HEK293T (cell line): Measurements from ENCODE around the gene TAF11.

Source experiments
- CTCF ChIA-PET: fragments of 350-600 bp; formaldehyde crosslinking; extraction: SDS; loops from one replicate; lab custom pipeline; 2021; ENCODE audit warnings: antibody characterized with exemption, inconsistent platforms; lab: Yijun Ruan, JAX
- POLR2A ChIA-PET: fragments of 350-600 bp; formaldehyde crosslinking; extraction: SDS; loops from one replicate; lab custom pipeline; 2020; ENCODE audit warnings: antibody characterized with exemption, inconsistent platforms; lab: Yijun Ruan, JAX
- DNase-seq: peaks from one replicate; pipeline ENCODE4 v3.0.0; 2012; ENCODE audit warnings: mixed read lengths; ENCODE audit errors: extremely low spot score
- ARNT ChIP-seq: fragments of 450-650 bp; IDR thresholded peaks from 2 replicates; pipeline ENCODE4 v1.6.1; 2017; ENCODE audit warnings: mild to moderate bottlenecking
- BHLHE40 ChIP-seq: fragments of 450-650 bp; IDR thresholded peaks from 2 replicates; pipeline ENCODE4 v1.6.1; 2016; ENCODE audit warnings: mild to moderate bottlenecking, moderate library complexity, borderline replicate concordance
- CTBP1 ChIP-seq: fragments of 450-650 bp; IDR thresholded peaks from 2 replicates; pipeline ENCODE4 v1.6.1; 2016; ENCODE audit warnings: borderline replicate concordance
- ELF4 ChIP-seq: fragments of 450-650 bp; IDR thresholded peaks from 2 replicates; pipeline ENCODE4 v1.6.1; 2017; ENCODE audit warnings: antibody characterized with exemption
- FOXA1 ChIP-seq: fragments of 450-650 bp; IDR thresholded peaks from 2 replicates; pipeline ENCODE4 v1.6.1; 2016; ENCODE audit warnings: mild to moderate bottlenecking
- FOXK2 ChIP-seq: fragments of 450-650 bp; IDR thresholded peaks from 2 replicates; pipeline ENCODE4 v1.6.1; 2016; ENCODE audit warnings: mild to moderate bottlenecking
- FOXM1 ChIP-seq: fragments of 450-650 bp; IDR thresholded peaks from 2 replicates; pipeline ENCODE4 v1.6.1; 2017; ENCODE audit warnings: mild to moderate bottlenecking, borderline replicate concordance
- HDGF ChIP-seq: fragments of 450-650 bp; IDR thresholded peaks from 2 replicates; pipeline ENCODE4 v1.6.1; 2017; ENCODE audit warnings: antibody characterized with exemption, borderline replicate concordance
- L3MBTL2 ChIP-seq: fragments of 450-650 bp; conservative IDR thresholded peaks from 2 replicates; pipeline ENCODE4 v1.6.1; 2016; ENCODE audit warnings: mild to moderate bottlenecking
- LEF1 ChIP-seq: fragments of 450-650 bp; IDR thresholded peaks from 2 replicates; pipeline ENCODE4 v1.6.1; 2017; ENCODE audit warnings: mild to moderate bottlenecking, borderline replicate concordance
- NFRKB ChIP-seq: fragments of 450-650 bp; IDR thresholded peaks from 2 replicates; pipeline ENCODE4 v1.6.1; 2016; ENCODE audit warnings: mild to moderate bottlenecking, moderate library complexity
- PKNOX1 ChIP-seq: fragments of 450-650 bp; IDR thresholded peaks from 2 replicates; pipeline ENCODE4 v1.6.1; 2016
- SP1 ChIP-seq: fragments of 450-650 bp; IDR thresholded peaks from 2 replicates; pipeline ENCODE4 v1.6.1; 2017
- SUZ12 ChIP-seq: fragments of 450-650 bp; IDR thresholded peaks from 2 replicates; pipeline ENCODE4 v1.6.1; 2016; ENCODE audit warnings: mild to moderate bottlenecking
- TARDBP ChIP-seq: fragments of 450-650 bp; IDR thresholded peaks from 2 replicates; pipeline ENCODE4 v1.6.1; 2016
- ZNF384 ChIP-seq: fragments of 450-650 bp; IDR thresholded peaks from 2 replicates; pipeline ENCODE4 v1.6.1; 2016

The TAF11 gene

DNA sequence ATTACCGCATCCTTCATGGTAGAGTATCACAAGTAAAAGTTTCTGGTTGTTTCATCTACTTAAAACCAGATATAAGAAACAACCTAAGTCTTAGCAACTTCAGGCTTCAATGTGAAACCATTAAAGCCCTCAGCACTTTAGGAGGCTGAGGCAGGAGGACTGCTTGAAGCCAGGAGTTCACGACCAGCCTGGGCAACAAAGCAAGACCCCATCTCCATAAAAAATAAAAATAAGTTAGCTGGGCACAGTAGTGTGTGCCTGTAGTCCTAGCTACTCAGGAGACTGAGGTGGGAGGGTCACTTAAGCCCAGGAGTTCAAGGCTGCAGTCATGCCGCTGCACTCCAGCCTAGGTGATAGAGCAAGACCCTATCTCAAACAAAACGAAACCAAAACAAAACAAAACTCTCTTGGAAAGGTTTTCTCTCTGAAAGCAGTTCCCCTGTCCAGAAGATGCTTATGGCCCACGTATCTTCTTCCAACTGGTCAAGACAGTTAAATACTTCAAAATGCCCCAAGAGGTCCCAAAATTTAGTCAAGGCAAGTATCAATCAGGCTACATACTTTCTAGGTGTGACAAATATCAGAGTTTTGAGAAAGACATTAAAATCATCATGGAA lies 9.9 kb downstream of the TAF11 start:
- POLR2A ChIA-PET: interaction anchor here (3.3 kb wide), 1 partner anchor 10 kb away, joined by 17 read pairs; the partner anchor contains the start of gene TAF11

GRCh38 chr6:34877259-34877658 lies 10.6 kb downstream of the TAF11 start:
- no peak for DNase-seq
- ChIA-PET POLR2A (interaction anchor here (3.3 kb wide), 1 partner anchor 11 kb away, joined by 17 read pairs; the partner anchor contains the start of gene TAF11), CTCF (no interaction called here)
- TF ChIP-seq TARDBP: no peak
- no peak for TF ChIP-seq SP1
- no peak for TF ChIP-seq FOXM1
- TF ChIP-seq PKNOX1: no peak
- no peak for TF ChIP-seq NFRKB
- no peak for TF ChIP-seq SUZ12
- no peak for TF ChIP-seq ELF4
- TF ChIP-seq FOXK2: no peak
- TF ChIP-seq ZNF384: no peak
- no peak for TF ChIP-seq FOXA1
- no peak for TF ChIP-seq L3MBTL2
- no peak for TF ChIP-seq CTBP1
- TF ChIP-seq ARNT: no peak
- TF ChIP-seq LEF1: no peak
- TF ChIP-seq HDGF: no peak
- TF ChIP-seq BHLHE40: no peak

More for the DNA sequence above, 9.9 kb downstream of the TAF11 start:
- DNase-seq: no peak
- CTCF ChIA-PET: no interaction called here
- TF ChIP-seq CTBP1 (no peak), HDGF (no peak), ELF4 (no peak), BHLHE40 (no peak), LEF1 (no peak), SP1 (no peak), NFRKB (no peak), SUZ12 (no peak), PKNOX1 (no peak), TARDBP (no peak), FOXM1 (no peak)

- TF ChIP-seq PKNOX1: peak; percentile 13; the same call in 1 of the 2 replicates
- no peak for TF ChIP-seq NFRKB
- TF ChIP-seq L3MBTL2: no peak
- TF ChIP-seq TARDBP: no peak
- no peak for TF ChIP-seq FOXM1
- TF ChIP-seq CTBP1: no peak
- no peak for TF ChIP-seq HDGF
- TF ChIP-seq LEF1: no peak
- ChIA-PET CTCF (no interaction called here), POLR2A (no interaction called here)
- DNase-seq: no peak
Observed at GRCh38 chr6:34876472-34876871, 11.4 kb downstream of the TAF11 start.

DNA sequence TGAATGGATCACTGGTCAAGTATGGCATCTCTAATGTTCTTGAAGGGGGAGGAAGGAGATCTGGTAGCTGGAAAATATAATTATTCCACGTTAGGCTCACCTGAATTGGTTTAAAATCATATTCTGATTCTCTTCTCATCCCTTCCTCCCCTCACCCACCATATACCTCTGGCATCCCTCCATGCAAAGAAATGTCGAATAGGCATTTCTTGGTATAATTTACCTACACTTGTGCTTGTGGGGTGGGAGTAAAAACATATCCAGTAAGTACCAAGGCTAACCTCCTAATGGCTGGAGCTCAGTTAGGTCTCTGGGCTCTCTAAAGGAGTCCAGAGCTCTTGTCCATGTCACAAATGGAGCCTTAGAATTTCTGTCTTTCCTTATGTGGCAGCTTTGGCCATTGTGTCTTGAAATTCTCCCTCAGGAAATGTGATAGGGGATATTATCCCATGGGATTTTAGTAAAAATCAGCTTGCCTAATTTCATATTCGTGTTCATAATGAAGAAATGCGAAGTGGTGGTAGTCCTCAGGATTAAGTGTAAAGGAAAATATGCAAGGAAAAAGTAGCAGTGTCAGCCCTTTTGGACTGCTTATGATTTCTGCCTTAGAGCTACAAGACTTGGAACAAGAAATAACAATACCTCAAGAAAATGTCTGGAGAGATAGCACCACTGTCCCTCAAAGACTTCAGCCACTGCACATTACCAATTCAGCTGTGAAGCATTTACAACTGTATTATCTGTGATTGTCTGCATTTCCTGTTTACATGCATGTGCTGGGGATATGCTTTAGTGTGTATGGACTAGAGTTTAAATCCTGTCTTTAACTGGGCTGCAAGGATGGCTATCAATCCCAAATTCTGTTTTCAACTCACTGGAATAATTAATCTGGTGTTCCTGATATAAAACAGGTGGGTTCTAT lies 12.3 kb downstream of the TAF11 start:
- no peak for DNase-seq
- ChIA-PET POLR2A (interaction anchor here (1.7 kb wide), 1 partner anchor 12 kb away, joined by 7 read pairs; the partner anchor contains the start of gene TAF11), CTCF (no interaction called here)
- TF ChIP-seq SP1: no peak

- ChIA-PET CTCF (interaction anchor here (0.7 to 1.7 kb wide), 2 partner anchors 14 to 15 kb away, joined by 4 read pairs; partner anchors contain the start of gene TAF11), POLR2A (interaction anchor here (2.0 to 2.1 kb wide), 2 partner anchors 16 to 80 kb away, joined by 6 to 10 read pairs; partner anchors contain the start of genes BLTP3A and TAF11)
- DNase-seq: no peak
- TF ChIP-seq L3MBTL2: no peak
- TF ChIP-seq CTBP1: no peak
- TF ChIP-seq HDGF: no peak
- TF ChIP-seq SUZ12: no peak
Observed at GRCh38 chr6:34872332-34872731, 15.5 kb downstream of the TAF11 start.

- DNase-seq: no peak
- CTCF ChIA-PET: no interaction called here
- TF ChIP-seq HDGF: no peak
- no peak for TF ChIP-seq LEF1
- no peak for TF ChIP-seq CTBP1
- no peak for TF ChIP-seq ARNT
- no peak for TF ChIP-seq SUZ12
- no peak for TF ChIP-seq FOXK2
- TF ChIP-seq FOXM1: no peak
- TF ChIP-seq NFRKB: no peak
- TF ChIP-seq ZNF384: no peak
- TF ChIP-seq FOXA1: no peak
- TF ChIP-seq L3MBTL2: no peak
- TF ChIP-seq TARDBP: no peak
- TF ChIP-seq SP1: no peak
- POLR2A ChIA-PET: interaction anchor here (2.0 to 2.1 kb wide), 2 partner anchors 16 to 80 kb away, joined by 6 to 10 read pairs; partner anchors contain the start of genes BLTP3A and TAF11
Observed at GRCh38 chr6:34871853-34872252, 16.0 kb downstream of the TAF11 start.
